Fibroblast of gingiva (primary cell): ENCODE results near the gene FUT4.
"Not testable (repeated sequence)": the region's sequence is repeated elsewhere in the genome, so short reads cannot be mapped to it uniquely, and the experiment has no call there.

Experiments used
- DNase-seq: peaks from one replicate; pipeline ENCODE4 v3.0.0-alpha.2; 2011; ENCODE audit warnings: low read depth

Gene FUT4

GRCh38 chr11:94543695-94544645 lies at the start of gene FUT4:
Gene FUT4, plus strand, starts transcription at chr11:94543921. Its CDS starts 213 bp downstream, at chr11:94544134.
- DNase-seq = peak; percentile 77

GRCh38 chr11:94494126-94494680 lies 49.5 kb upstream of the FUT4 start:
- DNase-seq = no peak

GRCh38 chr11:94500181-94500580 lies 43.5 kb upstream of the FUT4 start:
- DNase-seq = no peak

GRCh38 chr11:94501522-94501921 lies 42.2 kb upstream of the FUT4 start:
- DNase-seq = no peak

- DNase-seq = peak; percentile 36
These were observed 38.9 kb upstream of the FUT4 start for GRCh38 chr11:94504689-94505293.

- DNase-seq = not testable (repeated sequence)
These were observed 37.2 kb upstream of the FUT4 start for GRCh38 chr11:94506513-94506912.

- DNase-seq = peak; percentile 5
These were observed 36.2 kb upstream of the FUT4 start for GRCh38 chr11:94507485-94507884.

GRCh38 chr11:94511932-94512781 lies 31.6 kb upstream of the FUT4 start, which contains the start of gene C11orf97:
Gene C11orf97, plus strand, starts transcription at chr11:94512461. Its CDS starts 68 bp downstream, at chr11:94512529.
- peak; percentile 29 for DNase-seq

GRCh38 chr11:94513091-94513490 lies 30.6 kb upstream of the FUT4 start:
- no peak for DNase-seq

- no peak for DNase-seq
These were observed 28.3 kb upstream of the FUT4 start for GRCh38 chr11:94515398-94515797.

- no peak for DNase-seq
These were observed 27.0 kb upstream of the FUT4 start for GRCh38 chr11:94516725-94517124.

- no peak for DNase-seq
These were observed 25.4 kb upstream of the FUT4 start for GRCh38 chr11:94518300-94518699.

GRCh38 chr11:94519478-94520084 lies 24.1 kb upstream of the FUT4 start:
- DNase-seq = peak; percentile 14

- DNase-seq = no peak
These were observed 22.0 kb upstream of the FUT4 start for GRCh38 chr11:94521684-94522083.

GRCh38 chr11:94524341-94524740 lies 19.4 kb upstream of the FUT4 start:
- DNase-seq = no peak

GRCh38 chr11:94525546-94526324 lies 18.0 kb upstream of the FUT4 start:
- DNase-seq = peak; percentile 47

- peak; percentile 13 for DNase-seq
These were observed 16.9 kb upstream of the FUT4 start for GRCh38 chr11:94526645-94527438.

- no peak for DNase-seq
These were observed 15.2 kb upstream of the FUT4 start for GRCh38 chr11:94528551-94528950.

- DNase-seq = no peak
These were observed 11.5 kb upstream of the FUT4 start for GRCh38 chr11:94532211-94532610.

- no peak for DNase-seq
These were observed 10.5 kb upstream of the FUT4 start for GRCh38 chr11:94533206-94533605.
